HS-5 (cell line): Measurements from ENCODE around the gene TFF3.
"Not testable (repeated sequence)": the region's sequence is repeated elsewhere in the genome, so short reads cannot be mapped to it uniquely, and the experiment has no call there.

Experiments
- DNase-seq: peaks from one replicate; pipeline ENCODE4 v3.0.0-alpha.2; 2012; ENCODE audit warnings: low read depth

The TFF3 gene

DNA sequence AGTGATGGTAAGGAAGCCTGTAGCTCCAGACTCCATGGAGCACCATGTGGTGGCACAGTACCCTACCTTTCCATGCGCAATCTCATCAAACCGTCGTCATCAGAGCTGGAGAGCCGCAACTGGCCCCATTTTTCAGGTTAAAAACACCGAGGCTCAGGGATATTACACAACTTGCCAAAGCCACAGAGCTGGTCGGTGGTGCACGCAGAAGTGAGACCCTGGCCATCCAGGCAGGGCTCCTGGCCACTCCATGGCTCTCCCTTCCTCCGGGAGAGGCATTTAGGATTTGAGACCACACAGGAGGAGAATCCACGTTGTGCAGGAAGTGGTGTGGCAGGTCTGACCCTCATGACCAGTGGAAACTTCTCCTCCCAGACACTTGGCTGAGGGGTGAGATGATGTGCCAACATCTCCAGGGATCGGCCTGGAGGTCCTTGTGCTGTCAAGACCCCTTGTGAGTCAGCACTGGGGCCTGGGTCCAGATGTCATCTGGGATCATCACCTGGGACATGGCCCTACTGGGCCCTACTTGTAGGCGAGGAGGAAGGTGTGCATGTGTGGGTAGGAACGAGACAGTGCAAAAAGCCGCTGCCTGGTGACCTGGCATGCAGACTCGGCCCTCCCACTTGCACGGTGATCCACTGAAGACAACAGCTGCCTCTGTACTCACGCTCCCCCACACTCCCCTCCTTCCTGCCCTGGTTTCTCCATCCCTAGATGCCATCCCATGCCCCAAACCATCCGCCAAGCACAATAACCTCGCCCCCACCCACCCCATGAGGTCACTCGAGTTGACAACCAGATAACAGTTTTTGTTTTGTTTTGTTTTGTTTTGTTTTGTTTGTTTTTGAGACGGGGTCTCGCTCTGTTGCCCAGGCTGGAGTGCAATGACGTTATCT is 10.4 kb downstream of the TFF3 start:
- no peak for DNase-seq

GRCh38 chr21:42303443-42303842 is 11.8 kb downstream of the TFF3 start:
- DNase-seq, result no peak

DNA sequence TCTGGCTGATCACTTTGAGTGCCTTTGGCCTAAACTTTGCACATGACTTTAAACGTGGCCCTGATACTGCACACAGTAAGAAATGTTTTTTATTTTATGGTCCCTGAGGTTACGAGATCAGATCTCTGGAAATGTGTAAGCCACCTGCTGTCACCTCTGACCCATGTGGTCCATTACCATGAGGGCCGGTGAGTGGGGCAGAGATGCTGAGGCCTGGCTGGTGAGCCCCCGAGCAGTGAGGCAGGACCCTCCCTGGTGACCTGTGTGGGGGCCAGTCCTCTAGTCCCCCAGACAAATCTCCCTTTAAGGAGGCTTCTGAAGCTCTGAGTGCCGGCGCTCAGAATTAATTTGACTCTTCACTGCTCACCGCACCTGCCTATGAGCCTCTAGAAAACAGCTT is 12.4 kb downstream of the TFF3 start:
- DNase-seq, result no peak

DNA sequence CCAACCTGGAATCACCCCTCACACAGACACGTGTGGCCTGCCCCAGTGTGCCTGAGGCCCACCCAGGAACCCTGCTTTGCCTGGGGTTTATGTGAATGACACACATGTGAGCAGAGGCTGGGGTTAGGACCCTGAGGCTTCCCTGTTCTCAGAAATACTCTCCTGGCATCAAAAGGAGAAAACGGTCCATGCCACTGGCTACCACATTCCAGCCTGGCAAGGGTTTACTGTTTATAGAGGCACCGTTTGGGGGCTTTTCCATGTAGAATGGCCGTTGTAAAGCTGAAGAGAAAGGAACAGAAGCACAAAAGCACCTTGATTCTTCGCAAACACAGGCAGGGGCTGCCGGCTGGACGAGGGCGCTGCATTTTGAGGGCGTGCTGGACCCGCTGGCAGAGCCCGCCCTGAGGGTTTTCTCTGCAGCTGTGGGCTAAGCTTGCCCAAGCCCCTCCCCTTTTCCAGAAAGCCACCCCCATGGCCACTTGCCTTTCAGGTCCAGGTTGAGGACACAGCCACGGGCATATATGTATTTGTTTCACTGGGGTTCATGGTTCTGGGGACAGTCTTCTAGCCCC is 13.0 kb downstream of the TFF3 start:
- DNase-seq, result no peak

- DNase-seq, result no peak
Measured at GRCh38 chr21:42301371-42302075, 13.7 kb downstream of the TFF3 start.

- no peak for DNase-seq
Measured at GRCh38 chr21:42300956-42301355, 14.3 kb downstream of the TFF3 start.

GRCh38 chr21:42300045-42300583 is 15.1 kb downstream of the TFF3 start:
- DNase-seq, result no peak

DNA sequence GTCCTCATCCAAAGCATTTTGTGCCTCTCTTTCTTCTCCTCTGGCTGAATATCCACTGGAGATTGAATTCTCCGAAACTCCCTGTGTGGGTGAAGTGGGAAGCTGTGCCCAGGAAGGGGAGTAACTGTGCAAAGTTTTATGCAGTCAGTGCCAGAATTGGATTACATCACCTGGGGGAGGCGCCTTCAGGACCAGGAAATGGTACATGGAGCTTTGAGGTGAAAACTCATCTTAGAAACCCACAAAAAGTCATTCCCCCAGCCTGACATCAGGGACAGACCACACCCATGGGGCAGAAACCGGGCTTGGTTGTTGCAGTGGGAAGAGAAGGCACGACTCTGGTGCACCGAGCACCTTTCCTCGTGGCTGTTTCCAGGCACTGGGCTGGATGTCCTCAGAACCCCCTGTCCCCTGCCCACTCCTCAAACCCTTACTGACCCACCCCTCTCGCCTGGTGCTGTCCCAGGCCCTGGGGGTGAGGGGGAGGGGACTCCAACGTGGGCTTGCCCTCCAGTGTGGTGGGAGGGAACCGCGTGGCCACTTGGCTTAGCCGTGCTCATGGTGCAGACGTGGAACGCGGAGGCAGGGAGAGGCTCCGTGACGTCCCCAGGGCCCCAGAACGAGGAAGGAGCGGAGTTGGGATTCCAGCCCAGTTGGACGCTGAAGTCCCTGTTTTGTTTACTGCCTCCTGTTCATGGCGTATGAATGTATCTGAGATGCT is 15.7 kb downstream of the TFF3 start:
- no peak for DNase-seq

- DNase-seq, result no peak
Measured at GRCh38 chr21:42298657-42299056, 16.6 kb downstream of the TFF3 start.

DNA sequence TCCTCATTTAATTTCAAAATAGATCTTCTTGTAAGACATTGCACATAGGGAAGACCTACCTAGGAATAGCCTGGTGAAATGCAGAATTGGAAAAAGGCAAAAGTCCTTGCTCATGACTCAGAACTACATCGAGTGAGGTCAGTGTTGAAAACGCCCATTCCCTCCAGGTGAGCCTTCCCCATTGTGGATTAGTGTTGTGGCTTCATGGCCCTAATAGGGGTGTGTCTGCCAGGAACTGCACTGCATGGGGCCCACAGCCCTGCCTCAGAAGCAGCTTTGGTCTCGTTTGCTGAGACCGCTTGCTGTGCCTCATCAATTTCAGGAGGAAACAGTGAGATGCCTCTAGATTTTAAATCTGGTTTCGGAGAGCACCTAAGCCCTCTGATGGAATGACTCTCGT is 17.0 kb downstream of the TFF3 start:
- no peak for DNase-seq

DNA sequence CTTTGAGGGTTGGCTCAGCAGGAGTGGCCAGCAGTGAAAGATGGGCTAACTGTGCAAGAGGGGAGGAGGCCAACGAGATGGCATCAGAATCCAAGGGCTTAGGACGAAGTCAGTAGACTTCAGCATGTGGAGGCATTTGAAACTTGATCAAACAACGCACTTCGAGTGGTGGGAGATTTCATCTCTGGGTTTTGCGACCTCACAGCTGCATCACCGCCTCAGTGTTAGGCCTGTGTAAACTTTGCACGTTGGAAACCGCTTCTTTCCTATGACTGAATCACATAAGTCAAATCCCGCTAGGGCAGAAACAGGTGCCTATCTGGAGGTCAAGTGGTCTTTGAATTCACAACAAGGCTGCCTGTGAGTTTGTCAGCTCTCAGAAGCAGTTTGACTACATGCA is 17.8 kb downstream of the TFF3 start:
- no peak for DNase-seq

GRCh38 chr21:42296501-42296900 is 18.7 kb downstream of the TFF3 start:
- DNase-seq, result no peak

DNA sequence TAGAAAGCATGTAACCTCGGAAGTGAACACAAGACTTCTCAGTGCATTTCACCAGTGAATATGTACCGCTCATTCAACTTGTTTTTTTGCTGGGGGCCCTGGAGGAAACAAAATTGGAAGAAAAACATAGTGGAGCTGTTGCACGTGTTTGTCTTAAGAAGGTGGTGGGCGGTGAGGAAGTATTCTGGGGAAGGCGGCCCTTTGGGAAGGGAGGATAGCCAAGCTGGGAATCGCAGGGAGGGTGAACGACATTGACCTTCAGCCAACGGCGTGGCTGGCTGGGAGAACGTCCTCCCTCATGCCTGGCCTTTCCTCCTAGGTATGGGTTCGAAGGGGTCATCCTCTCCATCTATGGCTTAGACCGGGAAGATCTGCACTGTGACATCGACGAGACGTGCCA is 19.4 kb downstream of the TFF3 start:
- DNase-seq, result no peak

DNA sequence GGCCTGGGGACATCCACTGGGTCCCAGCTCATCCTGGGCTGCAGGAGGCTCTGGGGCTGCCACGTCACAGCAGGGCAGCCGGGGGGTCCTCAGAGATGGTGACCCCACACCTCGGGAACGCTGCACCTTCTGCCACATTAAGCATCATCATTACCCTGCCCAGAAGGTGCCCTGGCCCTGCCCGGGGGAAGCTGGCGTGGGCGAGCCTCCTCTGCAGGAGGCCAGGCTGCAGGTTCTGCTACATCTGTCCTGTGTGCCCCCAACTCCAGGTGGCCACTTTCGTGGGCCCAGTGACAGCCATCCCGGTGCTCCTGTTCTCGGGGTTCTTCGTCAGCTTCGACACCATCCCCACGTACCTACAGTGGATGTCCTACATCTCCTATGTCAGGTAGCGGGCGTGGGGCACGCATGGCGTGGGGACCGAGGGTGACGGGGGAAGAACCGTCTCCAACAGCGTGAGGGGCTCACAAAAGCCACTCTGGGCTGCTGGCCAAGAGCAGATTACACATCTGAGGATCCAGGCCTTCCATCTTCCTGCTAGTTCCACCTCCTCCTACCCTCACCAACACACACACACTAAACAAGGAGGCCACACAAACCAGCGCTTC is 20.8 kb downstream of the TFF3 start:
- no peak for DNase-seq

GRCh38 chr21:42293649-42294272 is 21.4 kb downstream of the TFF3 start:
- no peak for DNase-seq

GRCh38 chr21:42292563-42293142 is 22.6 kb downstream of the TFF3 start:
- DNase-seq, result not testable (repeated sequence)

DNA sequence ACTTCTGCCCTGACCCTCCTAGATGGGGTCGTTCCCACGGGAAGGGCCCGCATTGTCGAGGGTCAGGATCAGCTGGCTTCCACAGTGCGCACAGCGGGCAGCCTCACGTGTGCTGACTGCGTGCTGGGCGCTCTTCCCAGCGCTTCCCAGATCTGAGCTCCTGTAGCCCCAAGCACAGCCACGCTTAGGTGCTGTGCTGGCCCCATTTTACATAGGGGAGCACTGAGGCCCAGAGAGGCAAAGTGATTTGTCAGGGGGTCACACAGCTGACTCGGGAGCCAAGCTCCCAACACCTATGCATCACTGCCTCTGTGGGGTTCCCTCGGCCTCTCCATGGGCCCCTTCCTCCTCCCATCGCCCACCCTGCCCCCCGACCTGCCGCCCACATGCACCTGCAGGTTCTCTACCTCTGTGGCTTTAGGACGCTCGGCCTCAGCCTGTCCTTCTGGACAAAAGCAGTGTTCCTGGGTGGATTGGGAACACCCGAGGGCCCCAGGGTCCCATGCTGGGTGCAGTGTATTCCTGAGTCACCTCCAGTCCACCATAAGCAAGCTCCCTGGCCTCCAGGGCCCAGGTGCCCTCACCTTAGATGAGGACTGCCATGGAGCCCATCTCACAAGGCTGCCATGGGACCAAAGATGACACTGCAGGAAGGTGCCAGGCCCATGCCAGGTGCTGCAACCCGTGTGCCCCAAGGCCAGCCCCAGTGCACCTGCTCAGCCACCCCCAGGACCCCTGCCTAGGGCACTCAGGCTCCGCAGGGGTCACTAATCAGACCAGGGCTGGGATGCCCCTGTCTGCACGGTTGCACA is 23.3 kb downstream of the TFF3 start:
- DNase-seq, result no peak

DNA sequence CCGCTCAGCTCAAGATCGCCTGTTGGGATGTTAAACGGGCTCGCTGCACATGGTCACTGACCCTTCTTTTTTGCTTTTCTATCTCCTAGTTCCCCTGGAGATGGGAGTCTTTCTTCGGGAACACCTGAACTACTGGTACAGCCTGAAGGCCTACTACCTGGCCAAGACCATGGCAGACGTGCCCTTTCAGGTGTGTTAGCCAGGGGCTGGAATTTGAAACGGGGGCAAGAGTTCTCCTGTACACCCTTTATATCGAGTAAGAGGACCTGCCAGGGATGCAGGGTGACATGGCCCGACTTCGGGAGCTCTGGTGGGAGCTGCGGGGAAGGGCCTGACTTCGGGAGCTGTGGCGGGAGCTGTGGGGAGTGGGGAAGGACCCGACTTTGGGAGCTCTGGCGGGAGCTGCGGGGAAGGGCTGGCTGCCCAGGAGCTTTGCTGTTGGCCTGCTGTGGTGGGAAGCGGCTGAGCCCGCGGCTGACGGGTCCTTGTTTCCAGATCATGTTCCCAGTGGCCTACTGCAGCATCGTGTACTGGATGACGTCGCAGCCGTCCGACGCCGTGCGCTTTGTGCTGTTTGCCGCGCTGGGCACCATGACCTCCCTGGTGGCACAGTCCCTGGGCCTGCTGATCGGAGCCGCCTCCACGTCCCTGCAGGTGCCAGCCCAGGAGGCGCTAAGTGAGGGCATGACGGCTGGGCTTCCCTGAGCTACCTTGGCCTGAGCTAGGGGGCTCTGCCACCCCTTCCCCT is 24.0 kb downstream of the TFF3 start:
- DNase-seq, result no peak

GRCh38 chr21:42290505-42290904 is 24.7 kb downstream of the TFF3 start:
- DNase-seq, result no peak
